Hypothalamus (tissue), 51 donors: ENCODE measurements around the gene SMIM17.
A peak's percentile ranks its signal among the peaks of the same experiment; 100 is the strongest.
"Not testable (repeated sequence)": the region's sequence is repeated elsewhere in the genome, so short reads cannot be mapped to it uniquely, and the experiment has no call there.

Experiments
- DNase-seq, 51 donors: peaks; one replicate each; lab custom pipeline; 2025; lab: John Stamatoyannopoulos, UW

SMIM17 gene

GRCh38 chr19:56654151-56654550 lies 11.2 kb downstream of the SMIM17 start:
- no peak for DNase-seq

GRCh38 chr19:56660381-56661107 lies 17.6 kb downstream of the SMIM17 start:
- DNase-seq = peak in 16 of 51 donors; percentile 2 to 28 (median 20)

GRCh38 chr19:56661248-56661647 lies 18.3 kb downstream of the SMIM17 start:
- DNase-seq = no peak

- no peak for DNase-seq
Measured at GRCh38 chr19:56663931-56664500, 21.1 kb downstream of the SMIM17 start.

GRCh38 chr19:56664511-56664910 lies 21.6 kb downstream of the SMIM17 start:
- DNase-seq = no peak

GRCh38 chr19:56667311-56667870 lies 24.4 kb downstream of the SMIM17 start:
- peak in 1 of 51 donors; percentile 4 for DNase-seq

GRCh38 chr19:56668676-56669075 lies 25.7 kb downstream of the SMIM17 start:
- no peak for DNase-seq

- no peak for DNase-seq
Measured at GRCh38 chr19:56670401-56670960, 27.5 kb downstream of the SMIM17 start.

- DNase-seq = peak in 3 of 51 donors; percentile 26 to 28 (median 27)
Measured at GRCh38 chr19:56670961-56671612, 28.1 kb downstream of the SMIM17 start.

GRCh38 chr19:56671613-56671994 lies 28.6 kb downstream of the SMIM17 start, which contains the start of gene ZNF835:
TSS of gene ZNF835 (minus strand) at chr19:56671757. CDS start at chr19:56665198, 6,559 bp downstream.
- peak; percentile 45 to 97 (median 90) for DNase-seq

GRCh38 chr19:56672610-56673009 lies 29.7 kb downstream of the SMIM17 start:
- DNase-seq = not testable (repeated sequence)

GRCh38 chr19:56678205-56678604 lies 35.2 kb downstream of the SMIM17 start:
- peak in 21 of 51 donors; percentile 7 to 60 (median 32) for DNase-seq

- DNase-seq = peak in 6 of 51 donors; percentile 4 to 50 (median 10)
Measured at GRCh38 chr19:56681702-56682101, 38.7 kb downstream of the SMIM17 start.

GRCh38 chr19:56683116-56683515 lies 40.2 kb downstream of the SMIM17 start:
- DNase-seq = no peak

GRCh38 chr19:56687031-56687430 lies 44.1 kb downstream of the SMIM17 start:
- no peak for DNase-seq

- no peak for DNase-seq
Measured at GRCh38 chr19:56689198-56689597, 46.2 kb downstream of the SMIM17 start.

- DNase-seq = peak in 1 of 51 donors; percentile 28
Measured at GRCh38 chr19:56690670-56691069, 47.7 kb downstream of the SMIM17 start.

- peak in 33 of 51 donors; percentile 6 to 85 (median 48) for DNase-seq
Measured at GRCh38 chr19:56692206-56692895, 49.4 kb downstream of the SMIM17 start.

- DNase-seq = peak in 6 of 51 donors; percentile 4 to 52 (median 14)
Measured at GRCh38 chr19:56699552-56699951, 56.6 kb downstream of the SMIM17 start.

- no peak for DNase-seq
Measured at GRCh38 chr19:56701895-56702294, 58.9 kb downstream of the SMIM17 start.
